OCI-LY3 (cell line): ENCODE data around the gene AFF1.

ENCODE experiments used
- EZH2phosphoT487 ChIP-seq: fragments of 200-600 bp; shearing (Covaris generic); IDR thresholded peaks from 2 replicates; pipeline ENCODE4 v1.6.1; 2018; ENCODE audit warnings: antibody characterized with exemption, mixed run types, low read depth
- TF ChIP-seq, protein P1 (sequence below): fragments of 200-600, 300-600 bp; sonication (generic); IDR thresholded peaks from 2 replicates; pipeline ENCODE4 v1.5.1; 2014; ENCODE audit warnings: antibody characterized with exemption, low read length, low read depth

DNA sequence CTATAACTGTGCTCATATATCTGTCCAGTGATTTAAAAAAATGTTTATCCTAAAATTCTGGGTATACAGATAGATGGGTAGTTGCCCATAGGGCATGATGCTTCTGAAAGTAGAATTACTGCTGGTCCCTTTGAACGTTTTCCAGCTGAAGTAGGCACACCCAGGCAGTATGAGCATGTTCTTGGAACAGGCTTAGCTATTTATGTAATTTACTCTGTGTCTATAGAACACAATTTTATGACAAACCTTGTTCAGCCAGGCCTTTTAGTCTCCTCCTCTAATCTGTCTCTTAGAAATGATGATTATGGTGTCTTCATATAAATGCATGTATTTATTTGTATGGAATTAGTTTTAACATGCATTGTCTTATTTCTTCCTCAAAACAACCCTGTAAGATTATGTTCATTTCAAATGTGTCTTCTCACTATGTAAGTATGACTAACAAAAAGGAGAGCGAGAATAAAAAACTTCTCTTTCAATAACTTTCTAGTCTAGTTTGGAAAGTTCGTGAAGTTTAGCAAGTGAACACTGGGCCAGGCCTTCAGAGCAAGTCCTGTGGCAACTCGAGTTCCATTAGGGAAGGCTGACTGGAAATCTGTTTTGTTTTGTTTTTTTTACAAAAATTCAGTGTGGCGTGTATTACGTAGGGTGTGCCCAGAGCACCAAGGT, 142.0 kb downstream of the AFF1 start:
- TF ChIP-seq, protein P1, sequence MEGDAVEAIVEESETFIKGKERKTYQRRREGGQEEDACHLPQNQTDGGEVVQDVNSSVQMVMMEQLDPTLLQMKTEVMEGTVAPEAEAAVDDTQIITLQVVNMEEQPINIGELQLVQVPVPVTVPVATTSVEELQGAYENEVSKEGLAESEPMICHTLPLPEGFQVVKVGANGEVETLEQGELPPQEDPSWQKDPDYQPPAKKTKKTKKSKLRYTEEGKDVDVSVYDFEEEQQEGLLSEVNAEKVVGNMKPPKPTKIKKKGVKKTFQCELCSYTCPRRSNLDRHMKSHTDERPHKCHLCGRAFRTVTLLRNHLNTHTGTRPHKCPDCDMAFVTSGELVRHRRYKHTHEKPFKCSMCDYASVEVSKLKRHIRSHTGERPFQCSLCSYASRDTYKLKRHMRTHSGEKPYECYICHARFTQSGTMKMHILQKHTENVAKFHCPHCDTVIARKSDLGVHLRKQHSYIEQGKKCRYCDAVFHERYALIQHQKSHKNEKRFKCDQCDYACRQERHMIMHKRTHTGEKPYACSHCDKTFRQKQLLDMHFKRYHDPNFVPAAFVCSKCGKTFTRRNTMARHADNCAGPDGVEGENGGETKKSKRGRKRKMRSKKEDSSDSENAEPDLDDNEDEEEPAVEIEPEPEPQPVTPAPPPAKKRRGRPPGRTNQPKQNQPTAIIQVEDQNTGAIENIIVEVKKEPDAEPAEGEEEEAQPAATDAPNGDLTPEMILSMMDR, result no peak
- no peak for TF ChIP-seq EZH2phosphoT487
